ENCODE results near the gene THSD1.

THSD1 gene, protein sequence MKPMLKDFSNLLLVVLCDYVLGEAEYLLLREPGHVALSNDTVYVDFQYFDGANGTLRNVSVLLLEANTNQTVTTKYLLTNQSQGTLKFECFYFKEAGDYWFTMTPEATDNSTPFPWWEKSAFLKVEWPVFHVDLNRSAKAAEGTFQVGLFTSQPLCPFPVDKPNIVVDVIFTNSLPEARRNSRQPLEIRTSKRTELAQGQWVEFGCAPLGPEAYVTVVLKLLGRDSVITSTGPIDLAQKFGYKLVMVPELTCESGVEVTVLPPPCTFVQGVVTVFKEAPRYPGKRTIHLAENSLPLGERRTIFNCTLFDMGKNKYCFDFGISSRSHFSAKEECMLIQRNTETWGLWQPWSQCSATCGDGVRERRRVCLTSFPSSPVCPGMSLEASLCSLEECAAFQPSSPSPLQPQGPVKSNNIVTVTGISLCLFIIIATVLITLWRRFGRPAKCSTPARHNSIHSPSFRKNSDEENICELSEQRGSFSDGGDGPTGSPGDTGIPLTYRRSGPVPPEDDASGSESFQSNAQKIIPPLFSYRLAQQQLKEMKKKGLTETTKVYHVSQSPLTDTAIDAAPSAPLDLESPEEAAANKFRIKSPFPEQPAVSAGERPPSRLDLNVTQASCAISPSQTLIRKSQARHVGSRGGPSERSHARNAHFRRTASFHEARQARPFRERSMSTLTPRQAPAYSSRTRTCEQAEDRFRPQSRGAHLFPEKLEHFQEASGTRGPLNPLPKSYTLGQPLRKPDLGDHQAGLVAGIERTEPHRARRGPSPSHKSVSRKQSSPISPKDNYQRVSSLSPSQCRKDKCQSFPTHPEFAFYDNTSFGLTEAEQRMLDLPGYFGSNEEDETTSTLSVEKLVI

DNA sequence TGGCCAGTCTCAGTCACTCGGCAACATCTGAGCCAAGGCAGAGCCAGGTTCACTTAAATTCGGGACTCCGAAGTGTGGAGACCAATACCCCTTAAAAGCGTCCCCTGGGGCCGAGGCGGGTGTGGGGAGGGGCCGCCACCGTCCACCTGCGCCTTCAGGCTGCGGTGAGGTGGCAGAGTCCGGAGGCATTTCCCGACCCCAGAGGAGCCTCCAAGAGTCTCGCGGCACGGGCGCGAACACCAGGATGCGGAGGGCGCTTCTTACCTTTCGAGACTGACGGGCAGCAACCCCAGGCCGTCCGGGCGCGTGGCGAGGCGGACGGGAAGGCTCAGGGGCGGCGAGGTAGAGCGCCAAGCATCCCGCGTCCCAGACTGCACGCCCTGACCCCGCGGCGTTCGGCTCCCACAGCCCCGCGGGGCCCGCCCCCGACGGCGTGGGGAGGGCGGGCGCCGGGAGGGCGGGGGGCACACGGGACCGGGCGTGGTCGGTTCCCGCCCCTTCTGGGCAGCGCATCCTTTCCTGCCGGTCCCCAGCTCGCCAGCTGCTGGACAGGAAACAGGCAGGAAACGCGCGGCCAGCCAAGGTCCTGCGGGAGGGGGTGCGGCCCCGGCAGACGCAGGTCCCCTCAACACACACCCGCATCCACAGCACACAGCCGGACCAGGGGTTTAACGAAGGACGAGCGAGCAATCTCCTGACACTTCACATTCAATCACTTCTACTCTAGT is at the start of gene THSD1:
TSS of gene THSD1 (minus strand) at position 406 of the 728 bp plus-strand sequence. CDS start 3,572 bp downstream, outside the sequence.
- H3K4me3 ChIP-seq (ENCODE audit: low read depth, low read length): peak within 1 kb of the TSS; percentile 42

GRCh38 chr13:52455677-52456041 is 49.7 kb upstream of the THSD1 start:
- peak overlapping the region; percentile 81 for H3K4me3 ChIP-seq (ENCODE audit: low read depth, low read length)

DNA sequence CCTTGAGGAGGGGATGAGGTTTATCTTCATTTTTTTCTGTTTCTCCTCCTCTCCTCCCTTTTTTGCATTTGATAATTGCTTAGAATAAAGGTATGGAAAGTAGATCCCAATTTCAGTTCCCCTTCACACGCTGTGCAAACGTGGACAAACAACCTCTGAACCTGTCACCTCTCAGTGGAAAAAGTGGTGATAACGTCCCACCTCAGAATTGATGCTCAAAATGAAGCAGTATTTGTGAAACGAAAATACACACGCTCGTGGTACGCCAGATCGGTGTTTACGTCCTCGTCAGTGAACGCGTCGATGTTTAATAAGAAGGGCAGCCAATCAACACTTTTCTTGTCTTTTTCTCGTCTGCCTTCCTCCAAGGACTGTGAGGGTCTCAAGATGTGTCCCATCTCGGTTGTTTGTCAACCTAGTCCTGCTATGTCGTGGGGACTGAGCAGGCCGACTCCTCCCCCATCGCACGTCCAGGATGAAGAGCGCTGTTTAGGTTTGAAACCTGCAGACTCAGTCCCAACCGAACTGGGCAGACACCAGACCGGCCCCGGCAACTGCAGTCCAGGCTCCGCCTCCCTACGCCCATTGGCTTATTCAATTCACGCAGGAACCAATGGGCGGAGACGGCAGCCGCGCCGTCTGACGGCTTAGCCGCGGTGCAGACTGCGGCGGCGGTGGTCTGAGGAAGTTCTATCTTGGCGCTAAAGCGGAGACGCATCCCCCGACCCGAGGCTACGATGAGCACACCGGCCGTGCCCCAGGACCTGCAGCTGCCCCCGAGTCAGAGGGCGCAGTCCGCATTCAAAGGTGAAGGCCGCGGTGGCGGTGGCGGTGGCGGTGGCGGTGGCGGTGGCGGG is 49.1 kb upstream of the THSD1 start, which contains the start of gene CKAP2:
TSS of gene CKAP2 (plus strand) at position 659 of the 857 bp plus-strand sequence. CDS start at position 738, 79 bp downstream.
- H3K4me3 ChIP-seq (ENCODE audit: low read depth, low read length): peak within 1 kb of the TSS; percentile 81

DNA sequence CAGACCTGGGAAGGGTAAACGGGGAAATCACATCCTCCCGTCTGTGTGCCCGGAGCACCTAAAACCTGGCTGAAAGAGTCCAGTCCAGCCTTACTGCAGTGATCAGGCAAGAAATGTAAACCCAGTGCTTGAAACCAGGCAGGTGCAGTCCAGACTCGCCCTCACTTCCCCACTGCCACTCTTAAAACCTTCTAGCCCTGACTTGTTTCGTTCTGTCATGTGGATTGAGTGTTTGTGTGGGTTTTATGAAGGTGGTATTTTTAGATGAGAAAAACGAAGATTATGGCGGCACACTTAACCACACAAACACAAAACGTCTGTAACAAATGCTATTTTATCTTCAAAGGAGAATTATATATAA is 48.5 kb upstream of the THSD1 start:
- H3K4me3 ChIP-seq (ENCODE audit: low read depth, low read length): peak overlapping the region; percentile 81

DNA sequence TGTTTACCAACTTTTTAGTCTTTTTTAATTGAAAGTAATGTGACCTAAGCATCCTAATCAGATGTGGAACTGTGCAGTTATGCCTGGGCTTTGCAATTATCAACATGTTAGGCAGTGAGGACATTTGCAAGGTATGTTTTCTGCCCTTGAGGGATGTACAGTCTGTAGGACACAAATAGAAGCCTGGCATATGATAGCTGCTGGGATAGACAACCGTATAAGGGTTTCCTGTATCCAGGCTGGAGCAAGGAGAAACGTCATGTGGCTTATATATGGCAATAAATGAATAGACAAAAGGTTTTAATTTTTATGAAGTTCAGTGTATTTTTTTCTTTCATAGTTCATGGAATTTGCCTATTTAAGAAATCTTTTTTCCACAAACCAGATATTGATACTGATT is 46.5 kb upstream of the THSD1 start:
- no peak overlapping the region for H3K4me3 ChIP-seq (ENCODE audit: low read depth, low read length)

- H3K4me3 ChIP-seq (ENCODE audit: low read depth, low read length): no peak overlapping the region
Observed at GRCh38 chr13:52451135-52451804, 45.3 kb upstream of the THSD1 start.

DNA sequence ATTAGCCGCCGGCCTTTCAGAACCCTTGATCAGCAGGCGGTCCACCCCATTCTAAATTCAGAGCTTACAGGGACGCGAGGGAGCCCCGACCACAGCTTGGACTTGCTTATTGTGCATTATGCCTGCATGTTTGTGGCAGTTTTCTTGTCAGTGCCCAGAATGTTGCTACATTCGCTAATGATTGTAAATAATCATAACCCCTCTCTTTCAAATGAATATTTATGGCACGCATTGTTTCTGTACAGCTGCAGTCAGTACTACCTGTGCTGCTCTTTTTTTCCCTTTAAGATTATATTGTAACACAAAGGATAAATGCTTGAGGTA is 44.8 kb upstream of the THSD1 start:
- no peak overlapping the region for H3K4me3 ChIP-seq (ENCODE audit: low read depth, low read length)

DNA sequence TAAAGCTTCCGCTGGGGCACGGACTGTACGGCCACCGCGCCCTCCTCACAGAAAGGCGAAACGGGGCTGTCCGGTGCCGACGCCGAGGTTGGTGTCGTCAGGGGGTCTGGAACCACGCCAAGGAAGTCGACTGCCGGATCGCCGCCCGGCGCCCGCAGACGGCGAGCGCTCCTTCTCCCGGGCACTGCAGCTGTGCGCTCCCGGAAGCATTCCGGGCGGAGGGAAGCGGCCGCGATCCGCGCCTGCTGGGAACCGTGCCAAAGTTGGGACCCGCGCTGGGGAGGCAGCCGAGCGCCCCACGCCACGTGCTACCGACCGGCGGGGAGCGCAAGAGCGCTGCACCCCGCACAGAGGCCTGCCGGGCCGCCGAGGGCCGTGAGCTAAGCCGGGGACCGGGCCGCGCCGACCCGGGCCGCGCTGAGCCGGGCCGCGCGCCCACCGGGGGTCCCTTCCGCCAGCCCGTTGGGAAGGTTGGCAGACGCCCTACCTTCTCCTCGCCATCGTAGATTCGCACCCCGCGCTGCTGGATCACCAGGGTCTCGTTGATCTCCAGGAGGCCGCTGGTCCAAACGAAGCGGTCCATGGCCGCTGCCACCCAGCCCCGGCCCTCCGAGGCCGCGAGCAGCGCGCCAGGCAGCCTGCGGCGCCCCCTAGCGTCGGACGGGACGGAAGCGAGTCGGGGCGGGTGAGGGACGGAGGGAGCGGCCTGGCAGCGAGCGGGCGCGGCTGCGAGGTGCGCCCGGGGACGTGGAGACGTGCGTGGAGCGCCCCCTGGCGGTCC is 44.2 kb upstream of the THSD1 start, which contains the start of gene VPS36:
TSS of gene VPS36 (minus strand) at position 623 of the 781 bp plus-strand sequence. CDS start at position 583, 40 bp downstream.
- H3K4me3 ChIP-seq (ENCODE audit: low read depth, low read length): peak within 1 kb of the TSS; percentile 82

DNA sequence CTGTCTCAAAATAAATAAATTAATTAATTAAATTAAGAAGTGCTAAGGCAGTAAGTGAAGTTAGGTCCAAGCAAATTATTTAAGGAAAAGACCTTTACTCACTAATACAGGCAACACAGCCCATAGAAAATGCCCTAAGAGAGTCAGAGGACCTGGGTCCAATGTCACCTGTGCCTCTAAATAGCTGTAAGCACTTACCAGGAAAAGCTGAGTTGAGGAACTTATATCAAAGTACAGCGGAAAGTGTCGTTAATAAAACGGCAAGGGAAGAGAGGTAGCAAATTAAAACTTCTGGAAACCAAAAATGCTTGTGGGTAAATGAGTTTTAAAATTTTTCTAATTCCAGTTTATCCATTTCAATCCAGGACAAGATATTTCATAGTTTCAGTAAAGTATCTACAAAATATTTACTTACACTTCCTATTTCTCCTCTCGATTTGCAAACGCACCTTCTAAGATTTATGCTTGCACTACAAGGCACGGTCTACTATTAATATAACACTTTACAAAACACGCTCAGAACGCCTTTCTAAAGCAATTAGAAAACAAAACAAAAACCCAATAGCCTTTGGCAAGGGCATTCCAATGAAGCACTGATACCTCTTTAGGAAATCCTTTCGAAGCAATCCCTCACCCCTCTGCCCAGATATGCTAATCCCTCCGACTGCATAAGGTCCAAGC is 43.5 kb upstream of the THSD1 start:
- H3K4me3 ChIP-seq (ENCODE audit: low read depth, low read length): peak overlapping the region; percentile 82

DNA sequence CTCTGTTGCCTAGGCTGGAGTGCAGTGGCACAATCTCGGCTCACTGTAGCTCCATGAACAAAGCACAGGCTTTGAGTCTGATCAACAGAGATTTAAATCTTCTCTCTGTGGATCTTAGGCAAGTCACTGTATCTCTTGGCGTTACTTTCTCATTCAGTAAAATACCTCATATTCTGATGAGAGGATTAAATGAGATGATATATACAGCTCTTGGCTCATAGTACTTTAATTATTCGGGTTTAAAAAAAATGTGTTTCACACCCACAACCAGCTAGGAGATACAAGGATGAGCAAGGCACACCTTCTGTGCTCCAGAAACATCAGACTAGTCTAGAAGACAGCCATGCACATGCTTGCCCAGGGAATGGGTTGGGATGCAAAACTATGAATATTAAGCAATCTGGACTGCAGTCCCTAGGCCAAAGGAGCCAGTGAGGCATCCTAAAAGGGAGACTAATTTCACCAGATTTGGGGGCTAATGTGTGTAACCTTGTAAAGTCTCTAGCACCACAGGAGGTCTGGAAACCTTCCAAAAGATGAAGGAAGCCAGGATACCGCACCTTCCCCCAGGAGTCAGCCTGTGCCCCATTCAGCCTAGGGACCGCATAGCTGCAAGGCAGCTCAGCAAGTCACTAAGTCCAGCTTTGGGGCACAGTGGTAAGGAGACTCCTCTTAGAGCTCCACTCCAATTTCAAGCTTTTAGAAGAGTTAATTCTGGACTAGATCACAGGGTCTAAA is 42.0 kb upstream of the THSD1 start:
- no peak overlapping the region for H3K4me3 ChIP-seq (ENCODE audit: low read depth, low read length)

GRCh38 chr13:52447354-52447753 is 41.4 kb upstream of the THSD1 start:
- no peak overlapping the region for H3K4me3 ChIP-seq (ENCODE audit: low read depth, low read length)

DNA sequence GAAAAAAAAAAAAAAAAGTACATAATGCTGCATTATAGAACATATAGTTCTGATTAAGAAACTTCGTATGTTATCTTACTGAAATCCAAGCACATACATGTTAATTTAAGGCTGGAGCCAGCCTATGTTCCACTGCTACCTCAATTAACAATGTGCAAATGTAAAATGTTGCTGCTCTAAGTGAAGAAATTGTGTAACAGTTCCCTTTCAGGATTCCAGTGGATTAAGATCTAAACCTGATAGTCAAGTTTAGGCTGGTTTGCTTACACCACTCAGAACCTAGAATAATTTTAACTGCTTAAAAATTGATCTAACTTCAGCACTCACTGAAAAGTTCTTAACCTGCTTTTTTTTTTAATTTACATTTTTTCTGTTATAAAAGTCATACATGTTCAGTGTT is 40.3 kb upstream of the THSD1 start:
- H3K4me3 ChIP-seq (ENCODE audit: low read depth, low read length): no peak overlapping the region

GRCh38 chr13:52432456-52432855 is 26.5 kb upstream of the THSD1 start:
- no peak overlapping the region for H3K4me3 ChIP-seq (ENCODE audit: low read depth, low read length)

DNA sequence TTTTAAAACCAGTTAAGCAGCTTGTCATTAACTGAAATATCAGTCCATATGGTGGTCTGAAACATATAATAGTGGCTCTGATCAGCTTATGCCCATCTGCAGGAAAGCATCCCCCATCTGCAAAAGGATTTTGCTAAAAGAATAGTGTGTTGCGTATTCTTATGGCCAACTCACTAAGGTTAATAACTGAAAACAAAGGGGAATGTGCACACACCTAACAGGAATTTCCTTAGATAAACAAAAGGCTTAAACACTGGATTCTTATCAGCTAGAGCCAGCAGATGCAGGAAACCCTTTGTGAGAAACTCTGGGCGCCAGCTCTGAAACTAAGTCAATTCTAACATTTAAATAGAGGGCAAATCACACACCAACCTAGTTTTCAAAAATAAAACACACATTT is 22.3 kb upstream of the THSD1 start:
- H3K4me3 ChIP-seq (ENCODE audit: low read depth, low read length): no peak overlapping the region

GRCh38 chr13:52421216-52421615 is 15.2 kb upstream of the THSD1 start:
- H3K4me3 ChIP-seq (ENCODE audit: low read depth, low read length): no peak overlapping the region

DNA sequence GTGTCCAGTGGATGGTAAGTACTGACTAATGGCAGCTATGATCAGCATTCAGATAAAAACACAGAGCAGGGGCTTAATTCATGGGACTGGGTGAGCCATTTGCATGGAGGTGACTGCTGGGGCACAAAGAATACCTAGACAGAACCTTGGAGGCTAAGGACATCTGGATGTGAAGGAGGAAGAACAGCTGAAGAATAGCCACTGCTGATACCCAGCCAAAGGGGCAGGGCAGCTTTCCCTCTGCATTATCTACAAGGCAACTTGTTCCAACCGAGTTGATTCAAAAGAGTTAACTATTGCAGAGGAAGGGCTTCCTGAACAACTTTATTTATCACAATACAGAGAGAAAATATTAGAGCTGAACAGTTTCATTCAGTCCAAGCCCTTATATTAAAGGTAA is 13.1 kb upstream of the THSD1 start:
- no peak overlapping the region for H3K4me3 ChIP-seq (ENCODE audit: low read depth, low read length)

DNA sequence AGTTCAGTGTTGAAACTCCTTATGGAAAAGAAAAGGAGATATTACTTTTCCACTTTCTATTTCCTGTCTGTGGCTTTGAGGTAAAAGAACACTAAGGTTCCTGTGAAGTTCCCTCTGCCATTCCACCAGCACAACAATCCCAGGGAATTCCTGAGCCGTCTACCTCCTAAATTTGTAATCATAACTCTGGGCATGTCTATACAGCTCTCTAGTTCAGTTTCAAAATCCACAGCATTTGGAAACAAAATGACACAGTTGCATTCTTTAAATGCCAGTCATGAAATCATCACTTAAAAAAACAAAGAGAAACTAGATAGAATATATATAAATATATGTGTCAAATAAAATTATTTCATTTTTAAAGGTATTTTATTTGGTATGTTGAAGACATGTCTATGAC is 9.0 kb upstream of the THSD1 start:
- no peak overlapping the region for H3K4me3 ChIP-seq (ENCODE audit: low read depth, low read length)

GRCh38 chr13:52414051-52414450 is 8.1 kb upstream of the THSD1 start:
- H3K4me3 ChIP-seq (ENCODE audit: low read depth, low read length): no peak overlapping the region

Data from iPS-11a (cell line).